Measurements from ENCODE around the gene SPDEF.

SPDEF gene

DNA sequence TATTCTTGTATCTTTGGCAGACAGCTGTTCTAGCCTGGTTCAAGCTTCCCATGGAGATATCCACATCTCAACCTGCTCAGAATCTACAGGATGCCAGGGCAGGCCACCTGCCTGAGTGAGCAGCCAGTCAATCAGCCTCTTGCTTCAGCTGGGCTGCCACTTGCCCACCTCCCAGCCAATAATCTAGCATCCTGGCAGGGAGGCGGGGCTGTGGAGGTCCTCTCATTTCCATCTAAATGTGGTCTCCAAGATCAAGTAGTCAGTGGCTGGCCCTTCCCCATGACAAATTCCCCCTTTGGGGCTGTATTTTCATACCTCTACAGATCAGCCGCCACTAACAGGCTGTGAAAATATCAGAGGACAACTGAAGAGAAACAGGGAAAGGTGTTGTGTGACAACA, 33.0 kb upstream of the SPDEF start:
- FAIRE-seq (no peak), DNase-seq (ENCODE audit: insufficient read length, low spot score) (no peak)
- TF ChIP-seq, protein P1, sequence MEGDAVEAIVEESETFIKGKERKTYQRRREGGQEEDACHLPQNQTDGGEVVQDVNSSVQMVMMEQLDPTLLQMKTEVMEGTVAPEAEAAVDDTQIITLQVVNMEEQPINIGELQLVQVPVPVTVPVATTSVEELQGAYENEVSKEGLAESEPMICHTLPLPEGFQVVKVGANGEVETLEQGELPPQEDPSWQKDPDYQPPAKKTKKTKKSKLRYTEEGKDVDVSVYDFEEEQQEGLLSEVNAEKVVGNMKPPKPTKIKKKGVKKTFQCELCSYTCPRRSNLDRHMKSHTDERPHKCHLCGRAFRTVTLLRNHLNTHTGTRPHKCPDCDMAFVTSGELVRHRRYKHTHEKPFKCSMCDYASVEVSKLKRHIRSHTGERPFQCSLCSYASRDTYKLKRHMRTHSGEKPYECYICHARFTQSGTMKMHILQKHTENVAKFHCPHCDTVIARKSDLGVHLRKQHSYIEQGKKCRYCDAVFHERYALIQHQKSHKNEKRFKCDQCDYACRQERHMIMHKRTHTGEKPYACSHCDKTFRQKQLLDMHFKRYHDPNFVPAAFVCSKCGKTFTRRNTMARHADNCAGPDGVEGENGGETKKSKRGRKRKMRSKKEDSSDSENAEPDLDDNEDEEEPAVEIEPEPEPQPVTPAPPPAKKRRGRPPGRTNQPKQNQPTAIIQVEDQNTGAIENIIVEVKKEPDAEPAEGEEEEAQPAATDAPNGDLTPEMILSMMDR (IDR thresholded peaks at IDR 0.05; ENCODE audit: insufficient read depth, missing control alignments) = no peak

DNA sequence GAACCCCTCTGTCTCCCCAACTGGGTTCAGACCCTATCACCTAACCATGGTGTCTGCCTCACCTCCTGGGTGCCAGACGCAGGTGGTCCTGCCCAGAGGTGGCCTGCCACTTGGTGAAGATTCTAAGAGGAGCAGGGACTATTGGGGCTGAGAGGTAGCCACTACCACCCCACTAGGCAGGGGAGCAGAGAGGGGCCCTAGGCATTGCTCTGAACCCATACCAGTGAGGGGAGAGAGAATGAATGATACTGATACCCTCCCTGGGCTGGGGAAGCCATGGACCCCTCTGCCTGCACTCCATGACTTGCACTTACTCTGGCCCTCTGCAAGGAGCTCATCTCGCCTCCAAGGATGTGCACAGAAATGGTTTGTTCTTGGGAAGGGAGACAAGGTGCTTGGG, 31.7 kb upstream of the SPDEF start:
- no peak for DNase-seq (ENCODE audit: insufficient read length, low spot score)
- TF ChIP-seq, protein P1 (IDR thresholded peaks at IDR 0.05; ENCODE audit: insufficient read depth, missing control alignments) = no peak
- no peak for FAIRE-seq

DNA sequence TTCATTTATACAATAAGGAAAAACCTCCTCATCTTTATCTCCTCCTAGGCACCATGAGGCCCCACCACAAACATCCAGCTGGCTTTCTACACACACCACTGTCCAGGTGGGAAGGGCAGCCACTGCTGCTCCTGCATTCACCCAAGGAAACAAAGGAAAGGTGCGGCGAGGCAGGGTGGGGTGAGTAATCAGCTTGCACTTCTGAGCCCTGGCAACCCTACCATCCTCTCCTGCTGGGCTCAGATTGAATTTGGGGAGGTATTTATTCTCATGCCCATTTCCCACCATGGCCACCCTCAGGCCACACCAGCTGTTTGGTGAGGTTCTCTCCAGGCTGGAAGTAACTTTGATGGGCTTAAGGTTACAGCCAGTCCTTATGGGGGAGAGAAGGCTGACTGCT, 31.2 kb upstream of the SPDEF start:
- TF ChIP-seq, protein P1 (IDR thresholded peaks at IDR 0.05; ENCODE audit: insufficient read depth, missing control alignments) = no peak
- no peak for DNase-seq (ENCODE audit: insufficient read length, low spot score)
- FAIRE-seq = no peak

DNA sequence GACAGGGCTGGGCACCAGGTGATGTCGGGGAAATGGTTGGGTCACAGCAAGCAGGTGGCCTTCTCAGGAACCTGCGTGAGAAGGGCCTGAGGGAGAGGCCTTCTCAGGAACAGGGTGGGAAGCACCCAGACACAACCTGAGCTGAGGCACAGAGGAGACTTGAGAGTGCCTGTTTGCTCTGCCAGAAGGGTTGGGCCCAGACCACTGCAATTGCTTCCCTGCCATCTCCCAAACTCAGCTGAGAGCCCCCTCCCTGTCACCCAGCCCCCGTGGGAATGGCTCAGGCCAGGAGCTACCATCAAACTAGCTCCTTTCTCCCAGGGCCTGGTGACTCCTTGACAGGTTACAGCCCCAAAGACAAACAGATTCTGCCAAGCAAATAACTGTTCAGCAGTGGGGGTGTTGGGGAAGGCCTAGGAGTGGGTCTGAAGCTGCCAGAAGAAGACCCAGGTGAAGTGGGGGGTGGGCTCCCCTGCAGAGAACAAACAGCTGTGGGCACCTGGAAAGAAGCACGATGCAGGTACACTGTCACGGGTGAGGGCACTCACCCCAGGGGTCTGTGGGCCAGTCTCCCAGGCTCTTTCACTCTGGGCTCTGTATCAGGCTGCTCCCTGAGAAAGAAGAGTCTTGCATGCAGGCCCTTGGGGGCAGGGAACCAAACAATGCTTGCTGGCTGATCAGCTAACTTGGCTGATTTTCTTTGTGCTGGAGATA, 30.4 kb upstream of the SPDEF start:
- no peak for FAIRE-seq
- DNase-seq (ENCODE audit: insufficient read length, low spot score) = no peak
- TF ChIP-seq, protein P1 (IDR thresholded peaks at IDR 0.05; ENCODE audit: insufficient read depth, missing control alignments) = no peak

DNA sequence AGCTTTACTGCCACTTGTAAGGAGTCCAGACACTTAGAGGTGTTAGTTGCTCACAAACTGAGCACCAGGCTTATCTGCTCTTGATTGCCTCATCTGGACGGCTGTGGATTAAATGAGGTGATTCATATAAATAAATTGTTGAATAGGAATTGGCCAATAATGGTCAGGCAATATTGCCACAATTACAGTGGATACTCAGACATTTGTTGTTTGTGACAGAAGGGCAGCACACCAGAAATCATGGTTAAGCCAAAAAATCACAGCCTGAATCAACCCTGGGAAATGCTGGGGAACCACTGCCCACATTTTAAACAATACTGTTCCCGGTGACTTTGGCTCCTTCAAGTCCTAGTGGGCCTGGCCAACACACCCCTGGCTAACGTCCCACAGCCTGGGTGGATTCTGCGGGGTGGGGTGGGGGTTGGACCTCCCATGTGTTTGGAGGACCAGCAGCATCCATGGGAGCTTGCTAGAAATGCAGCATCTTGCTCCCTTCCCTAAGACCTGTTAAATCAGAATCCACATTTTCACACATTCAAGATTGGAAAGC, 29.5 kb upstream of the SPDEF start:
- FAIRE-seq (no peak), DNase-seq (ENCODE audit: insufficient read length, low spot score) (no peak)
- TF ChIP-seq, protein P1 (IDR thresholded peaks at IDR 0.05; ENCODE audit: insufficient read depth, missing control alignments) = no peak

DNA sequence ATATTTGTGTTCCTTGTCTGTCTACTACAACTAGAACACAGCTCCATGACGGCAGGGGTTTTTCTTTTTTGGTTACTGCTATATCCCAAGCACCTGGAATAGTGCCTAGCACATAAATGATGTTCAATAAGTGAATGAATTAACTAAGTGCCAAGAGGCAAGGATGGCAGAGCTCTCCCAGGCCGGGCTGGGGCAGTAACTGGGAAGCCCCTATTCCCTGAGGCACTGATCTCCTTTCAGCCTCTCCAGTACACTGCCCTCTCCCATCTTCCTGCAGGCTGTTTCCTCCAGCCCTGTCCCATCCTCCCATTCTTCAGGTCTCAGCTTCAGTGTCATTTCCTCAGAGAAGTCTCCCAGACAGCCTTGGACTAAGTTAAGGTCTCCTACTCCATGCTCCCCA, 29.0 kb upstream of the SPDEF start:
- FAIRE-seq (no peak), DNase-seq (ENCODE audit: insufficient read length, low spot score) (no peak)
- TF ChIP-seq, protein P1 (IDR thresholded peaks at IDR 0.05; ENCODE audit: insufficient read depth, missing control alignments) = no peak

DNA sequence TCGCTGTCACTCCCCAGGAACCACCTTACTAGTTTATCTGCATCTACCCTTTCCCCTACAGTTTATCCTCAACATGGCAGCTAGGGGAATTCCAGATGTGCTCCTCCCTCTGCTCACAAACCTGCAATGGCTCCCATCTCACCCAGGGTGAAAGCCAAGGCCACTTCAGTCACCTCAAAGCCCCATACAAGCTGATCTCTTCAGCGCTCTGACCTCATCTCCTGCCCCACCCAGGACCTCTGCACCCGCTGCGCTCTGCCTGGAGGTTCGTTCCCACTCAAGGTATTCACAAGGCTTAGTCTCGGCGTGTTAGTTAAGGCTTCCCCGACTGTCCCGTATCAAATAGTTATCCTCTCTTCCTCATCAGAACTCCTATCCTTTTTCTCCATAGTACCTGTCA, 28.6 kb upstream of the SPDEF start:
- no peak for DNase-seq (ENCODE audit: insufficient read length, low spot score)
- no peak for FAIRE-seq
- TF ChIP-seq, protein P1 (IDR thresholded peaks at IDR 0.05; ENCODE audit: insufficient read depth, missing control alignments) = no peak
